Stimulated activated CD8-positive, alpha-beta memory T cell treated with anti-CD3 and anti-CD28 coated beads, Interleukin-7, amount 100 ng/mL, for 24 hours (primary cell): ENCODE results near the gene LRG1.
A peak's percentile ranks its signal among the peaks of the same experiment; 100 is the strongest.
"Not testable (repeated sequence)": the region's sequence is repeated elsewhere in the genome, so short reads cannot be mapped to it uniquely, and the experiment has no call there.

Source experiments
- DNase-seq: peaks from one replicate; pipeline ENCODE4 v3.0.0-alpha.2; 2020; ENCODE audit warnings: low read depth

The LRG1 gene

GRCh38 chr19:4550479-4551050, 10.7 kb upstream of the LRG1 start:
- DNase-seq: no peak

GRCh38 chr19:4550018-4550417, 10.2 kb upstream of the LRG1 start:
- no peak for DNase-seq

GRCh38 chr19:4548238-4548584, 8.4 kb upstream of the LRG1 start:
- DNase-seq: no peak

GRCh38 chr19:4547303-4548237, 7.7 kb upstream of the LRG1 start:
- DNase-seq: no peak

GRCh38 chr19:4543842-4544647, 4.2 kb upstream of the LRG1 start:
- DNase-seq: no peak

- DNase-seq: no peak
Observed at GRCh38 chr19:4542896-4543841, 3.3 kb upstream of the LRG1 start.

GRCh38 chr19:4541806-4542145, 1.9 kb upstream of the LRG1 start:
- not testable (repeated sequence) for DNase-seq

- no peak for DNase-seq
Observed at GRCh38 chr19:4541114-4541805, 1.4 kb upstream of the LRG1 start.

- no peak for DNase-seq
Observed at GRCh38 chr19:4539169-4539692, 605 bp downstream of the LRG1 start.

- DNase-seq: no peak
Observed at GRCh38 chr19:4538601-4538954, 1.3 kb downstream of the LRG1 start.

GRCh38 chr19:4537953-4538600, 1.8 kb downstream of the LRG1 start:
- DNase-seq: no peak

- no peak for DNase-seq
Observed at GRCh38 chr19:4536798-4537197, 3.0 kb downstream of the LRG1 start.

- DNase-seq: peak; percentile 28
Observed at GRCh38 chr19:4534836-4535658, 4.8 kb downstream of the LRG1 start, which contains the start of gene PLIN5. TSS of gene PLIN5 (minus strand) at chr19:4535224. CDS start at chr19:4534074, 1,150 bp downstream.

- no peak for DNase-seq
Observed at GRCh38 chr19:4533835-4534424, 5.9 kb downstream of the LRG1 start.

- DNase-seq: no peak
Observed at GRCh38 chr19:4533334-4533733, 6.5 kb downstream of the LRG1 start.

GRCh38 chr19:4531562-4532165, 8.2 kb downstream of the LRG1 start:
- no peak for DNase-seq

- DNase-seq: no peak
Observed at GRCh38 chr19:4529924-4530522, 9.8 kb downstream of the LRG1 start.

GRCh38 chr19:4528843-4529242, 11.0 kb downstream of the LRG1 start:
- DNase-seq: no peak
